ENCODE measurements around the gene LIN28B. TPM values are rescaled to one million over a fixed set of nuclear protein-coding genes. Genes with fewer than 3 reads are reported as not detected.
A peak's percentile ranks its signal among the peaks of the same experiment; 100 is the strongest.

LIN28B gene
- total and polyA plus RNA-seq, 12 donors = 0.08 to 8.7 (median 0.09) TPM; not detected in 7

GRCh38 chr6:104936766-104937535, 20.0 kb upstream of the LIN28B start:
- no peak for DNase-seq
- H3K9me3 ChIP-seq (replicated peaks in 1 of 3) = no peaks in the 10 kb centered on the region
- WGBS, 4 donors = 90 to 96% (median 93%) methylated on average over 30 to 38 of the region's 38 CpGs
- peaks cover 0 to 4% of the 10 kb centered on the region in 2 donors for H3K4me1 ChIP-seq (replicated peaks in 1 of 2)
- no peaks in the 10 kb centered on the region for H3K36me3 ChIP-seq (replicated peaks in 1 of 2)
- intact Hi-C loops (cut with DNase I) = no loop called here
- no peak overlapping the region for H3K4me3 ChIP-seq
- H3K27ac ChIP-seq = no peak overlapping the region
- H3K27me3 ChIP-seq = peaks cover 25% of the 10 kb centered on the region
- no peak for TF ChIP-seq POLR2A (IDR thresholded peaks at IDR 0.05)
- TF ChIP-seq, protein P1, sequence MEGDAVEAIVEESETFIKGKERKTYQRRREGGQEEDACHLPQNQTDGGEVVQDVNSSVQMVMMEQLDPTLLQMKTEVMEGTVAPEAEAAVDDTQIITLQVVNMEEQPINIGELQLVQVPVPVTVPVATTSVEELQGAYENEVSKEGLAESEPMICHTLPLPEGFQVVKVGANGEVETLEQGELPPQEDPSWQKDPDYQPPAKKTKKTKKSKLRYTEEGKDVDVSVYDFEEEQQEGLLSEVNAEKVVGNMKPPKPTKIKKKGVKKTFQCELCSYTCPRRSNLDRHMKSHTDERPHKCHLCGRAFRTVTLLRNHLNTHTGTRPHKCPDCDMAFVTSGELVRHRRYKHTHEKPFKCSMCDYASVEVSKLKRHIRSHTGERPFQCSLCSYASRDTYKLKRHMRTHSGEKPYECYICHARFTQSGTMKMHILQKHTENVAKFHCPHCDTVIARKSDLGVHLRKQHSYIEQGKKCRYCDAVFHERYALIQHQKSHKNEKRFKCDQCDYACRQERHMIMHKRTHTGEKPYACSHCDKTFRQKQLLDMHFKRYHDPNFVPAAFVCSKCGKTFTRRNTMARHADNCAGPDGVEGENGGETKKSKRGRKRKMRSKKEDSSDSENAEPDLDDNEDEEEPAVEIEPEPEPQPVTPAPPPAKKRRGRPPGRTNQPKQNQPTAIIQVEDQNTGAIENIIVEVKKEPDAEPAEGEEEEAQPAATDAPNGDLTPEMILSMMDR (IDR thresholded peaks at IDR 0.05) = no peak

DNA sequence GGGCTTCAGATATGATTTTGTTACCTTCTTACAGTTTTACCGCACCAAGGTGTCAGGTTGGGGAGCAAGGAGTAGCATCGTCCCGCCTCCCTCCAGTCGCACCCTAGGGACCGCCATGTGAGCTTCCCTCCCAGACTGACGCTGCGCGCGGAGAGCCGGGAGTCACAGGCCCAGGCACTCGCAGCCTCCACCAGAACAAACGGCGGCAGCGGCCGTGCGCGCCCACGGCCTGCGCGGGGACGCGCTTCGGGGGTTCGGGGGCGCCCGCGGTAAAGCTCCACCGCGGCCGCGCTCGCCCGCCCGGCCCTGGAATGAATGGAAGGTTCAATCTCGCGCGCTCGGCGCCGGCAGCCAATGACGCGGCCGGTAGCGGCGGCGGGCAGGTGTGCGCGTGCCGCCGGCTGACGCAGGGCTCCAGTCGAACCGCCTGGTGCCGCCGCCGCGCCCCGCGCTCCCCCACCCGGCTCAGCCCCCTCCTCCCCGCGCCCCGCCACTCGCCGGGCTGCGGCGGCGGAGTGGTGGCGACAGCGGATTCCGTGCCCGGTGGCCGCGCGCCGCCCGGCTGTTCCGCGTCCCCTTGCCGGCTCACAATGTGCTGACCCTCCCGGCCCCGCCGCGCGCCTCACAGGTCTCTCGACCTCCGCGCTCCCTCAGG, 16.5 kb upstream of the LIN28B start:
- Histone ChIP-seq H3K4me3 (peak overlapping the region in 1 of 4 donors; percentile 52), H3K9me3 (replicated peaks in 1 of 3) (no peaks in the 10 kb centered on the region), H3K36me3 (replicated peaks in 1 of 2) (no peaks in the 10 kb centered on the region), H3K4me1 (replicated peaks in 1 of 2) (peaks cover 0 to 4% of the 10 kb centered on the region in 2 donors), H3K27me3 (peaks cover 56% of the 10 kb centered on the region), H3K27ac (peak overlapping the region in 1 of 5 donors; percentile 24)
- intact Hi-C loops (cut with DNase I) = loop anchor here in 1 of 2 donors (10.0 kb wide), 1 partner anchor 134 kb away; no protein-coding TSS in a partner anchor
- DNase-seq = no peak
- TF ChIP-seq, protein P1 (IDR thresholded peaks at IDR 0.05) = no peak
- TF ChIP-seq POLR2A (IDR thresholded peaks at IDR 0.05) = no peak
- WGBS, 4 donors = 8 to 50% (median 12%) methylated on average over 3 to 88 of the region's 88 CpGs

DNA sequence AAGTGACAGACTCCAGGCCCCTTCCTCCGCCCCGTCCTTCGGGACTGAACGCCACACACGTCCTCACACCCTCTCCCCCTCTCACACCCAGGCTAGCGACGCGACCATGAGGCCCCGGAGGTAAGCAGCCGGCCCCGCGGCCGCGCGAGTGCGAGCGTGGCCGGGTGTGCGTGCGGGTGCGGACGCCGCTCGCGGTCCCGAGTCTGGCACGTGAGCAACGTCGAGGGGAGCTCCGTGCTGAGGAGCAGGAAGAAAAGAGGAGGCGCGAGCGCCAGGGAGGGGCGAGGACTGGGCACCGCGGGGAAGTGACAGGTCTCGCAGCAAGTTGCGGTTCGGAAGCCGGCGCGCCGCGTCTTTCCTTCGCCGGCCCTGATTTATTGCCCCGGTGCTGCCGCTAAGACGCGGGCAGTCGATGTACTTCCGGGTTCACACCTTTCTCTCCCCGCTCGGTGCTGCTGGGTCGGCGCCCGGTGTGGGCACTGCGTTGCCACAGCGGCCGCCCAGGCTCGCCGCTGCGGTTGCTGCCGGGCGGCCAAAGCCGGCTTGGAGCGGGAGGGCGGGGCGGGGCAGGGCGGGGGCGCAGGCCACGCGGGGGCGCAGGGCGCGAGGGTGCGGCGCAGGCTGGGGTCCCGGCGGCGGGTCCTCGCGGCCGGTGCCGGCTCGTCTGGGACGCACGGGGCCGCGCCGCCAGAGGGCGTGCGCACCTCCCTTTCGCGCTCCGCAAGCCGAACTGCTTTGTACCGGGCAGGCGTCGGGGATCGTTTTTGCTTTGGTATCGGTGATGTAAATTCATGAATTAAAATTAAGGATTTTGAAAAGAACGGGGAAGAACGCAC, 15.8 kb upstream of the LIN28B start:
- H3K27ac ChIP-seq = peak overlapping the region in 1 of 5 donors; percentile 24
- peak in 5 of 7 donors; percentile 20 to 62 (median 31) for DNase-seq
- no peaks in the 10 kb centered on the region for H3K36me3 ChIP-seq (replicated peaks in 1 of 2)
- H3K4me1 ChIP-seq (replicated peaks in 1 of 2) = peaks cover 0 to 4% of the 10 kb centered on the region in 2 donors
- TF ChIP-seq, protein P1 (IDR thresholded peaks at IDR 0.05) = peak in 4 of 6 experiments; percentile 6 to 51 (median 32)
- TF ChIP-seq POLR2A (IDR thresholded peaks at IDR 0.05) = no peak
- no peaks in the 10 kb centered on the region for H3K9me3 ChIP-seq (replicated peaks in 1 of 3)
- H3K27me3 ChIP-seq = peaks cover 62% of the 10 kb centered on the region
- intact Hi-C loops (cut with DNase I) = loop anchor here in 1 of 2 donors (10.0 kb wide), 1 partner anchor 134 kb away; no protein-coding TSS in a partner anchor
- peak overlapping the region in 1 of 4 donors; percentile 52 for H3K4me3 ChIP-seq
- WGBS, 4 donors = 1 to 5% (median 3%) methylated on average over 26 to 104 of the region's 104 CpGs

All from adrenal gland (tissue), 12 donors.